C4-2B (cell line): ENCODE data around the gene RNF215.

Experiments
- ZFX ChIP-seq: fragments of 450-650 bp; IDR thresholded peaks from 2 replicates; pipeline ENCODE4 v1.6.1; 2017
- TF ChIP-seq, protein P1 (sequence below): fragments of 450-650 bp; conservative IDR thresholded peaks from 2 replicates; pipeline ENCODE4 v1.5.1; 2017; ENCODE audit warnings: mild to moderate bottlenecking

- TF ChIP-seq, protein P1, sequence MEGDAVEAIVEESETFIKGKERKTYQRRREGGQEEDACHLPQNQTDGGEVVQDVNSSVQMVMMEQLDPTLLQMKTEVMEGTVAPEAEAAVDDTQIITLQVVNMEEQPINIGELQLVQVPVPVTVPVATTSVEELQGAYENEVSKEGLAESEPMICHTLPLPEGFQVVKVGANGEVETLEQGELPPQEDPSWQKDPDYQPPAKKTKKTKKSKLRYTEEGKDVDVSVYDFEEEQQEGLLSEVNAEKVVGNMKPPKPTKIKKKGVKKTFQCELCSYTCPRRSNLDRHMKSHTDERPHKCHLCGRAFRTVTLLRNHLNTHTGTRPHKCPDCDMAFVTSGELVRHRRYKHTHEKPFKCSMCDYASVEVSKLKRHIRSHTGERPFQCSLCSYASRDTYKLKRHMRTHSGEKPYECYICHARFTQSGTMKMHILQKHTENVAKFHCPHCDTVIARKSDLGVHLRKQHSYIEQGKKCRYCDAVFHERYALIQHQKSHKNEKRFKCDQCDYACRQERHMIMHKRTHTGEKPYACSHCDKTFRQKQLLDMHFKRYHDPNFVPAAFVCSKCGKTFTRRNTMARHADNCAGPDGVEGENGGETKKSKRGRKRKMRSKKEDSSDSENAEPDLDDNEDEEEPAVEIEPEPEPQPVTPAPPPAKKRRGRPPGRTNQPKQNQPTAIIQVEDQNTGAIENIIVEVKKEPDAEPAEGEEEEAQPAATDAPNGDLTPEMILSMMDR = no peak
- TF ChIP-seq ZFX = no peak
Measured at GRCh38 chr22:30365891-30366290, 21.3 kb downstream of the RNF215 start.
